K562 (cell line): ENCODE measurements around the gene ABCA7. TPM values are rescaled to one million over a fixed set of nuclear protein-coding genes. Genes with fewer than 3 reads are reported as not detected.
A peak's percentile ranks its signal among the peaks of the same experiment; 100 is the strongest.

Experiments
- ATF7 ChIP-seq: fragments of 450-650 bp; IDR thresholded peaks from 2 replicates; pipeline ENCODE4 v1.7.1; 2014; ENCODE audit warnings: mild to moderate bottlenecking, moderate library complexity
- C11orf30 ChIP-seq: fragments of 450-650 bp; IDR thresholded peaks from 2 replicates; pipeline ENCODE4 v1.6.1; 2016; ENCODE audit warnings: low read depth, mild to moderate bottlenecking
- CSDE1 ChIP-seq, 2 experiments: fragments of 450-650 bp; IDR thresholded peaks; 2 replicates each; pipeline ENCODE4 v1.6.1; 2016; ENCODE audit warnings: mild to moderate bottlenecking in 1 of 2
- E2F3 ChIP-seq: fragments of 250-450 bp; sonication (Bioruptor Pico); IDR thresholded peaks from 2 replicates; pipeline ENCODE4 v1.4.0; 2020; ENCODE audit warnings: mild to moderate bottlenecking
- FUS ChIP-seq: fragments of 200-400 bp; formaldehyde crosslinking; optimal IDR thresholded peaks from 2 replicates; pipeline ENCODE3; 2017; ENCODE audit warnings: low read depth, low read length
- GTF2B ChIP-seq: IDR thresholded peaks from 2 replicates; pipeline ENCODE4 v1.6.1; 2011; ENCODE audit not compliant: insufficient read length; ENCODE audit errors: extremely low read depth
- GTF2E2 ChIP-seq: fragments of 200-800 bp; sonication (Bioruptor generic); IDR thresholded peaks from 2 replicates; pipeline ENCODE4 v1.6.1; 2016; ENCODE audit warnings: missing genetic modification characterization, missing compliant biosample characterization
- HIVEP1 ChIP-seq: fragments of 250-450 bp; sonication (Bioruptor Pico); IDR thresholded peaks from 2 replicates; pipeline ENCODE4 v1.4.0; 2020; ENCODE audit warnings: mild to moderate bottlenecking
- HNRNPLL ChIP-seq: fragments of 200-400 bp; formaldehyde crosslinking; IDR thresholded peaks from 2 replicates; pipeline ENCODE4 v1.6.1; 2017; ENCODE audit warnings: low read length, low read depth, mild to moderate bottlenecking; ENCODE audit not compliant: poor library complexity, severe bottlenecking
- JUN ChIP-seq, 2 experiments: sonication (generic) in 1 of 2; formaldehyde crosslinking in 1 of 2; IDR thresholded peaks; 2 replicates each; pipeline versions ENCODE4 v1.6.1 to v1.8.0; 2012 to 2022; ENCODE audit warnings: borderline replicate concordance in 2 of 2, mild to moderate bottlenecking in 2 of 2, improper control_type of control experiment in 1 of 2, low read depth in 1 of 2, low read length in 1 of 2, missing genetic modification reagents in 1 of 2
- KDM1A ChIP-seq, 2 experiments: fragments of 450-650 bp; IDR thresholded peaks; 2 replicates each; pipeline ENCODE4 v1.6.1; 2016; ENCODE audit warnings: mild to moderate bottlenecking in 2 of 2
- MAFK ChIP-seq: IDR thresholded peaks from 2 replicates; pipeline ENCODE4 v1.6.1; 2011; ENCODE audit warnings: low read length, improper control_type of control experiment
- NBN ChIP-seq: fragments of 450-650 bp; IDR thresholded peaks from 2 replicates; pipeline ENCODE4 v1.6.1; 2016; ENCODE audit warnings: low read depth, mild to moderate bottlenecking
- NCOA1 ChIP-seq: fragments of 450-650 bp; IDR thresholded peaks from 2 replicates; pipeline ENCODE4 v1.6.1; 2016; ENCODE audit warnings: low read depth
- PHF21A ChIP-seq: fragments of 450-650 bp; IDR thresholded peaks from 2 replicates; pipeline ENCODE4 v1.6.1; 2017; ENCODE audit warnings: low read depth, borderline replicate concordance
- POLR2A ChIP-seq: fragments of 450-650 bp; conservative IDR thresholded peaks from 2 replicates; pipeline ENCODE4 v1.6.1; 2016
- POU5F1 ChIP-seq: fragments of 150-350 bp; IDR thresholded peaks from 2 replicates; pipeline ENCODE4 v1.6.1; 2014; ENCODE audit warnings: borderline replicate concordance, low read length, low read depth, mild to moderate bottlenecking; ENCODE audit not compliant: partially characterized antibody
- RBM39 ChIP-seq: fragments of 200-400 bp; formaldehyde crosslinking; optimal IDR thresholded peaks from 2 replicates; pipeline ENCODE3; 2018; ENCODE audit warnings: low read depth, low read length
- SP1 ChIP-seq: sonication (generic); formaldehyde crosslinking; IDR thresholded peaks from 2 replicates; pipeline ENCODE4 v1.8.1; 2022; ENCODE audit warnings: mild to moderate bottlenecking, missing genetic modification reagents
- STAT6 ChIP-seq: sonication (generic); formaldehyde crosslinking; IDR thresholded peaks from 2 replicates; pipeline ENCODE4 v1.8.1; 2023; ENCODE audit warnings: mild to moderate bottlenecking, missing genetic modification reagents
- TCF7 ChIP-seq: sonication (generic); IDR thresholded peaks from 2 replicates; pipeline ENCODE4 v1.6.1; 2016; ENCODE audit warnings: antibody characterized with exemption, borderline replicate concordance
- XRCC5 ChIP-seq: fragments of 200-400 bp; formaldehyde crosslinking; IDR thresholded peaks from 2 replicates; pipeline ENCODE4 v1.6.1; 2017; ENCODE audit warnings: low read depth, mild to moderate bottlenecking, low read length
- ZBTB7A ChIP-seq: IDR thresholded peaks from 2 replicates; pipeline ENCODE4 v1.6.1; 2011; ENCODE audit warnings: low read depth, mild to moderate bottlenecking, low read length, moderate library complexity, borderline replicate concordance; ENCODE audit not compliant: control insufficient read depth
- ZNF12 ChIP-seq: sonication (generic); formaldehyde crosslinking; IDR thresholded peaks from 2 replicates; pipeline ENCODE4 v1.4.0; 2020; ENCODE audit warnings: mild to moderate bottlenecking, missing genetic modification reagents
- ZNF384 ChIP-seq: IDR thresholded peaks from 2 replicates; pipeline ENCODE4 v1.6.1; 2012; ENCODE audit warnings: low read depth, low read length, improper control_type of control experiment
- ZNF445 ChIP-seq: fragments of 250-450 bp; sonication (Bioruptor Pico); IDR thresholded peaks from 2 replicates; pipeline ENCODE4 v1.4.0; 2020; ENCODE audit warnings: low read depth, mild to moderate bottlenecking, moderate library complexity
- ZNF561 ChIP-seq: fragments of 450-650 bp; formaldehyde crosslinking; conservative IDR thresholded peaks from 2 replicates; pipeline ENCODE4 v1.4.0; 2020; ENCODE audit warnings: mild to moderate bottlenecking, moderate library complexity
- polyA plus RNA-seq, 8 experiments: library from polyadenylated mRNA; depleted of rRNA in 4 of 8; stranded (reverse) in 5 of 8; unstranded in 3 of 8; fragments of >200 nt; fragmentation: Nextera tagmentation in 2 of 8; fragmentation: Illumina TruSeq in 1 of 8; extraction: Ambion mirVana in 2 of 8; extraction: Trizol in 1 of 8; gene quantifications; 2 replicates each; pipeline versions ENCODE4 v1.2.1 to v1.2.3, GENCODE V29; 2011 to 2014; ENCODE audit warnings: inconsistent platforms in 1 of 8, missing spikeins in 1 of 8
- total RNA-seq, 7 experiments: library from RNA; depleted of rRNA in 6 of 7; stranded (reverse); fragments of >200 nt in 6 of 7; fragmentation: Illumina TruSeq in 2 of 7; extraction: Trizol in 2 of 7; gene quantifications; 2 replicates each; pipeline versions ENCODE4 v1.2.1 to v1.2.3, GENCODE V29; 2011 to 2021; ENCODE audit warnings: low replicate concordance in 1 of 7

ABCA7 gene
- total and polyA plus RNA-seq, 9 of the 15 experiments (the other 6 are each of a cell fraction or from before 2014, with no cell fraction given) = 2.3 to 96.1 (median 31.2) TPM

- no peak for TF ChIP-seq RBM39
- TF ChIP-seq GTF2B = no peak
- TF ChIP-seq MAFK = no peak
- TF ChIP-seq ZNF384 = no peak
- no peak for TF ChIP-seq CSDE1 (IDR thresholded peaks at IDR 0.05)
- TF ChIP-seq GTF2E2 = no peak
- TF ChIP-seq SP1 (CRISPR knock-in tag) = peak; percentile 29; the same call in 1 of the 2 replicates
- no peak for TF ChIP-seq E2F3 (CRISPR knock-in tag)
- TF ChIP-seq POLR2A = peak; percentile 60
- no peak for TF ChIP-seq ATF7
- TF ChIP-seq NCOA1 = no peak
- peak; percentile 54 for TF ChIP-seq FUS
- TF ChIP-seq NBN = no peak
- no peak for TF ChIP-seq XRCC5
- no peak for TF ChIP-seq HNRNPLL
- no peak for TF ChIP-seq POU5F1
- no peak for TF ChIP-seq TCF7
- TF ChIP-seq ZNF445 (CRISPR knock-in tag) = no peak
- TF ChIP-seq PHF21A = no peak
- TF ChIP-seq C11orf30 = no peak
- TF ChIP-seq HIVEP1 (CRISPR knock-in tag) = no peak
- TF ChIP-seq JUN (IDR thresholded peaks at IDR 0.05; ENCODE audit: borderline replicate concordance, low read depth, low read length) = no peak
- TF ChIP-seq JUN (CRISPR knock-in tag; IDR thresholded peaks at IDR 0.05; ENCODE audit: borderline replicate concordance) = no peak
- TF ChIP-seq ZNF561 (CRISPR knock-in tag) = no peak
- TF ChIP-seq ZBTB7A = peak; percentile 42; the same call in 1 of the 2 replicates
- no peak for TF ChIP-seq ZNF12 (CRISPR knock-in tag)
- TF ChIP-seq KDM1A (IDR thresholded peaks at IDR 0.05) = no peak
- no peak for TF ChIP-seq STAT6
These were observed 72.5 kb downstream of the ABCA7 start (continued) for GRCh38 chr19:1112268-1113029.
